Adrenal gland (tissue), 5 donors: Measurements from ENCODE around the gene PSAP.

ENCODE experiments used
- POLR2A ChIP-seq, 2 donors: fragments of 450-650 bp; IDR thresholded peaks; one replicate each; pipeline ENCODE4 v1.6.1; 2017; ENCODE audit warnings: antibody characterized with exemption in 2 of 2, mild to moderate bottlenecking in 2 of 2, moderate library complexity in 1 of 2
- TF ChIP-seq, protein P1 (sequence below), 6 experiments: fragments of 450-650 bp in 4 of 6; fragments of 200-600 bp in 2 of 6; sonication (generic) in 1 of 6; IDR thresholded peaks; 1 replicate in 5 of 6; 2 replicates in 1 of 6; pipeline versions ENCODE4 v1.5.1 to v1.8.0; 2016 to 2021; ENCODE audit warnings: antibody characterized with exemption in 6 of 6, mild to moderate bottlenecking in 2 of 6, moderate library complexity in 1 of 6
- donor health status: DM: no; HTN: no; CAD: no.

DNA sequence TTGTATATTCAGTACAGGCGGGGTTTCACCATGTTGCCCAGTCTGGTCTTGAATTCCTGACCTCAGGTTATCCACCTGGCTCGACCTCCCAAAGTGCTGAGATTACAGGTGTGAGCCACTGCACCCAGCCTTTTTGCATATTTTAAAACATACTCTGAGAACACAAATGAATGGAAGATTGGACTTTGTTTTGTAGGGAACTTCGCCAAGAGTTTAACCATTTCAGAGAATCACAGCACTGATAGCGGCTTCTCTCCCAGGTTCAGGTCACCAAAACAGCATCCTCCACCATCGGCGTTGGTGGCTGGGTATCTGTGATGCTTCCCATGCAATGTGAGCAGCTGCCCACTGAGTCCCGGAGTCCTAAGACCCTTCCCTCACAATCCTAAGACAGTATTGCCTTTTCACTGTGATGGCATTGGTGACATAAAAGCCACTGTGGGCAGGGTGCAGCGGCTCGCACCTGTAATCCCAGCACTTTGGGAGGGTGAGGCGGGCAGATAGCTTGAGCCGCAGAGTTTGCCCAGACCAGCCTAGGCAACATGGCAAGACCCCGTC, 42.3 kb upstream of the PSAP start:
- no peak for TF ChIP-seq POLR2A (IDR thresholded peaks at IDR 0.05)
- TF ChIP-seq, protein P1, sequence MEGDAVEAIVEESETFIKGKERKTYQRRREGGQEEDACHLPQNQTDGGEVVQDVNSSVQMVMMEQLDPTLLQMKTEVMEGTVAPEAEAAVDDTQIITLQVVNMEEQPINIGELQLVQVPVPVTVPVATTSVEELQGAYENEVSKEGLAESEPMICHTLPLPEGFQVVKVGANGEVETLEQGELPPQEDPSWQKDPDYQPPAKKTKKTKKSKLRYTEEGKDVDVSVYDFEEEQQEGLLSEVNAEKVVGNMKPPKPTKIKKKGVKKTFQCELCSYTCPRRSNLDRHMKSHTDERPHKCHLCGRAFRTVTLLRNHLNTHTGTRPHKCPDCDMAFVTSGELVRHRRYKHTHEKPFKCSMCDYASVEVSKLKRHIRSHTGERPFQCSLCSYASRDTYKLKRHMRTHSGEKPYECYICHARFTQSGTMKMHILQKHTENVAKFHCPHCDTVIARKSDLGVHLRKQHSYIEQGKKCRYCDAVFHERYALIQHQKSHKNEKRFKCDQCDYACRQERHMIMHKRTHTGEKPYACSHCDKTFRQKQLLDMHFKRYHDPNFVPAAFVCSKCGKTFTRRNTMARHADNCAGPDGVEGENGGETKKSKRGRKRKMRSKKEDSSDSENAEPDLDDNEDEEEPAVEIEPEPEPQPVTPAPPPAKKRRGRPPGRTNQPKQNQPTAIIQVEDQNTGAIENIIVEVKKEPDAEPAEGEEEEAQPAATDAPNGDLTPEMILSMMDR (IDR thresholded peaks at IDR 0.05), result no peak
